HL-60 (cell line): ENCODE measurements around the gene RNF130.

Experiments
- DNase-seq, 2 experiments: peaks; one replicate each; pipeline ENCODE4 v3.0.0-alpha.2; 2010 to 2020; ENCODE audit warnings: low read depth in 1 of 2, low spot score in 1 of 2
- H3K27ac ChIP-seq: fragments of 250-450 bp; sonication (Bioruptor Pico); replicated peaks from 2 replicates; pipeline ENCODE4 v1.5.1; 2020; ENCODE audit warnings: mild to moderate bottlenecking, moderate library complexity
- H3K27me3 ChIP-seq: fragments of 250-450 bp; sonication (Bioruptor Pico); 2 replicates; pipeline ENCODE4 v1.5.1; 2021; ENCODE audit warnings: mild to moderate bottlenecking, moderate library complexity; ENCODE audit not compliant: insufficient read depth, poor library complexity, severe bottlenecking
- H3K4me3 ChIP-seq: replicated peaks from 2 replicates; pipeline ENCODE4 v1.5.1; 2011; ENCODE audit warnings: mild to moderate bottlenecking, control low read depth, low read length; ENCODE audit not compliant: insufficient read depth
- GABPA ChIP-seq: IDR thresholded peaks from 2 replicates; pipeline ENCODE4 v1.6.1; 2012; ENCODE audit warnings: low read depth
- POLR2AphosphoS5 ChIP-seq: IDR thresholded peaks from 2 replicates; pipeline ENCODE4 v1.6.1; 2012; ENCODE audit warnings: low read depth
- SPI1 ChIP-seq: IDR thresholded peaks from 2 replicates; pipeline ENCODE4 v1.6.1; 2012; ENCODE audit warnings: low read depth, mild to moderate bottlenecking, borderline replicate concordance
- TF ChIP-seq, protein P1 (sequence below): IDR thresholded peaks from one replicate; pipeline ENCODE4 v1.5.1; 2011; ENCODE audit warnings: low read length, control low read depth, inconsistent platforms; ENCODE audit not compliant: insufficient read depth
- TF ChIP-seq, protein P2 (sequence below): IDR thresholded peaks from 2 replicates; pipeline ENCODE4 v1.6.1; 2012; ENCODE audit warnings: low read depth; ENCODE audit not compliant: insufficient replicate concordance

RNF130 gene

DNA sequence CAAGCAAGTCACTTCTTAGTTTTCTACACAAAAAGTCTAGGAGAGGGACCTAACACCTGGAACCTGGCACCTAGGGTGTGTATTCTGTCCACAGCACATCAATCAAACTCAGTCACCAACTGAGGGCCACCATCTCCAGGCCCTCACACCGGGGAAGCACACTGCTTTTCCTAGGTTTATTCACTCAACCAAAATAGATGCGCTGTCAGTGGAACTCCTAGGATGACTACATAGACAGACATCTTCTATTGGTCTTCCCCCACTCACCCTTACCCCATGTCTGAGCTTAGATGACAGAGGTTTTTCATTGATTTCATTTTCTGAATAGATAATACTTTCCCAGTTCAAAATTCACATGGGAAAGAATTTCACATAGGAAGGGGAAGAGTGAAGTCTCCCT, 59.2 kb downstream of the RNF130 start:
- Histone ChIP-seq H3K27me3 (no peaks in the 10 kb centered on the region), H3K4me3 (no peak overlapping the region), H3K27ac (no peak overlapping the region)
- no peak for DNase-seq
- TF ChIP-seq GABPA, result no peak
- TF ChIP-seq, protein P1, sequence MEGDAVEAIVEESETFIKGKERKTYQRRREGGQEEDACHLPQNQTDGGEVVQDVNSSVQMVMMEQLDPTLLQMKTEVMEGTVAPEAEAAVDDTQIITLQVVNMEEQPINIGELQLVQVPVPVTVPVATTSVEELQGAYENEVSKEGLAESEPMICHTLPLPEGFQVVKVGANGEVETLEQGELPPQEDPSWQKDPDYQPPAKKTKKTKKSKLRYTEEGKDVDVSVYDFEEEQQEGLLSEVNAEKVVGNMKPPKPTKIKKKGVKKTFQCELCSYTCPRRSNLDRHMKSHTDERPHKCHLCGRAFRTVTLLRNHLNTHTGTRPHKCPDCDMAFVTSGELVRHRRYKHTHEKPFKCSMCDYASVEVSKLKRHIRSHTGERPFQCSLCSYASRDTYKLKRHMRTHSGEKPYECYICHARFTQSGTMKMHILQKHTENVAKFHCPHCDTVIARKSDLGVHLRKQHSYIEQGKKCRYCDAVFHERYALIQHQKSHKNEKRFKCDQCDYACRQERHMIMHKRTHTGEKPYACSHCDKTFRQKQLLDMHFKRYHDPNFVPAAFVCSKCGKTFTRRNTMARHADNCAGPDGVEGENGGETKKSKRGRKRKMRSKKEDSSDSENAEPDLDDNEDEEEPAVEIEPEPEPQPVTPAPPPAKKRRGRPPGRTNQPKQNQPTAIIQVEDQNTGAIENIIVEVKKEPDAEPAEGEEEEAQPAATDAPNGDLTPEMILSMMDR, result no peak
- TF ChIP-seq POLR2AphosphoS5, result no peak
- TF ChIP-seq SPI1, result no peak
- TF ChIP-seq, protein P2, sequence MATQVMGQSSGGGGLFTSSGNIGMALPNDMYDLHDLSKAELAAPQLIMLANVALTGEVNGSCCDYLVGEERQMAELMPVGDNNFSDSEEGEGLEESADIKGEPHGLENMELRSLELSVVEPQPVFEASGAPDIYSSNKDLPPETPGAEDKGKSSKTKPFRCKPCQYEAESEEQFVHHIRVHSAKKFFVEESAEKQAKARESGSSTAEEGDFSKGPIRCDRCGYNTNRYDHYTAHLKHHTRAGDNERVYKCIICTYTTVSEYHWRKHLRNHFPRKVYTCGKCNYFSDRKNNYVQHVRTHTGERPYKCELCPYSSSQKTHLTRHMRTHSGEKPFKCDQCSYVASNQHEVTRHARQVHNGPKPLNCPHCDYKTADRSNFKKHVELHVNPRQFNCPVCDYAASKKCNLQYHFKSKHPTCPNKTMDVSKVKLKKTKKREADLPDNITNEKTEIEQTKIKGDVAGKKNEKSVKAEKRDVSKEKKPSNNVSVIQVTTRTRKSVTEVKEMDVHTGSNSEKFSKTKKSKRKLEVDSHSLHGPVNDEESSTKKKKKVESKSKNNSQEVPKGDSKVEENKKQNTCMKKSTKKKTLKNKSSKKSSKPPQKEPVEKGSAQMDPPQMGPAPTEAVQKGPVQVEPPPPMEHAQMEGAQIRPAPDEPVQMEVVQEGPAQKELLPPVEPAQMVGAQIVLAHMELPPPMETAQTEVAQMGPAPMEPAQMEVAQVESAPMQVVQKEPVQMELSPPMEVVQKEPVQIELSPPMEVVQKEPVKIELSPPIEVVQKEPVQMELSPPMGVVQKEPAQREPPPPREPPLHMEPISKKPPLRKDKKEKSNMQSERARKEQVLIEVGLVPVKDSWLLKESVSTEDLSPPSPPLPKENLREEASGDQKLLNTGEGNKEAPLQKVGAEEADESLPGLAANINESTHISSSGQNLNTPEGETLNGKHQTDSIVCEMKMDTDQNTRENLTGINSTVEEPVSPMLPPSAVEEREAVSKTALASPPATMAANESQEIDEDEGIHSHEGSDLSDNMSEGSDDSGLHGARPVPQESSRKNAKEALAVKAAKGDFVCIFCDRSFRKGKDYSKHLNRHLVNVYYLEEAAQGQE, result no peak

DNA sequence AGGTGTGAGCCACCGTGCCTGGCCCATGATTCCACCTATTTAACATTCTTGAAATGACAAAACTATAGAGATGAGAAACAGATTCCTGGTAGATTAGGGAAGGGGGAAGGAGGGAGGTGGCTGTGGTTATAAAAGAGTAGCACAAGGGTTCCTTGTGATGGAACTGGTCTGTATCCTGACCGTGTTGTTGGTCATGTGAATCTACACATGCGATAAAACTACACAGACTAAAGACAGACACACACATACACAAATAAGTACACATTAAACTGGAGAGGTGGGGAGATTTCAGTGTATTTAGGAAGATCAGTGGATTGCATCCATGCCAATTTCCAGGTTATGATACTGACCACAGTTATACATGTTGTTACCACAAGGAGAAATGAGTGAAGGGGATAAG, 60.9 kb downstream of the RNF130 start:
- TF ChIP-seq, protein P1, result no peak
- TF ChIP-seq GABPA (no peak), POLR2AphosphoS5 (no peak), SPI1 (no peak)
- TF ChIP-seq, protein P2, result no peak
- H3K27me3 ChIP-seq, result no peaks in the 10 kb centered on the region

DNA sequence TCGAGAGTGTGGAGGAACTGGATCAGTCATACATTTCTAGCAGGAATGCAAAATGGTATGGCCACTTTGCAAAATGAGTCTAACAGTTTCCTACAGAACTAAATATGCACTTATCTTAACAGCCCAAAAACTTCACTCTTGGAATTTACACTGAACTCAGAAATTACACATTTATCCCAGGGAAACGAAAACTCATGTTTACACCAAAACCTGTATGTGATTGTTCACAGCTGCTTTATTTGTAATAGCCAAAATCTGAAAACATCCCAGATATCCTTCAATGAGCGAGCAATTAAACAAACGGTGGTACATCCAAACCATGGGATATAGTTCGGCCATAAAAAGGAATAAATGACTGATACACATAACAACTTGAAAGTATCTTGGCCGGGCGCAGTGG, 62.0 kb downstream of the RNF130 start:
- no peak overlapping the region for H3K4me3 ChIP-seq

More for the DNA sequence above, 60.9 kb downstream of the RNF130 start:
- Histone ChIP-seq H3K4me3 (no peak overlapping the region), H3K27ac (no peak overlapping the region)
- no peak for DNase-seq

More for the DNA sequence above, 62.0 kb downstream of the RNF130 start:
- no peak overlapping the region for H3K27ac ChIP-seq
- H3K27me3 ChIP-seq, result no peaks in the 10 kb centered on the region
- TF ChIP-seq SPI1 (no peak), POLR2AphosphoS5 (no peak), GABPA (no peak)
- TF ChIP-seq, protein P2, result no peak
- TF ChIP-seq, protein P1, result no peak
- no peak for DNase-seq
